BE2C (cell line): ENCODE results near the gene SOST.

Source experiments
- DNase-seq: peaks from one replicate; pipeline ENCODE4 v3.0.0-alpha.2; 2020
- H3K27me3 ChIP-seq: fragments of 250-450 bp; sonication (Bioruptor Pico); 2 replicates; pipeline ENCODE4 v1.5.1; 2020; ENCODE audit warnings: mild to moderate bottlenecking
- H3K36me3 ChIP-seq: fragments of 250-450 bp; sonication (Bioruptor Pico); 2 replicates; pipeline ENCODE4 v1.5.1; 2020; ENCODE audit warnings: mild to moderate bottlenecking
- H3K4me1 ChIP-seq: fragments of 250-450 bp; sonication (Bioruptor Pico); 2 replicates; pipeline ENCODE4 v1.5.1; 2020
- H3K4me3 ChIP-seq: 2 replicates; pipeline ENCODE4 v1.5.1; 2011; ENCODE audit warnings: low read depth, low read length
- H3K9me3 ChIP-seq: fragments of 250-450 bp; sonication (Bioruptor Pico); 2 replicates; pipeline ENCODE4 v1.5.1; 2020
- TF ChIP-seq, protein P1 (sequence below): IDR thresholded peaks from 2 replicates; pipeline ENCODE4 v1.5.1; 2012; ENCODE audit warnings: mild to moderate bottlenecking, low read depth, low read length

The SOST gene

DNA sequence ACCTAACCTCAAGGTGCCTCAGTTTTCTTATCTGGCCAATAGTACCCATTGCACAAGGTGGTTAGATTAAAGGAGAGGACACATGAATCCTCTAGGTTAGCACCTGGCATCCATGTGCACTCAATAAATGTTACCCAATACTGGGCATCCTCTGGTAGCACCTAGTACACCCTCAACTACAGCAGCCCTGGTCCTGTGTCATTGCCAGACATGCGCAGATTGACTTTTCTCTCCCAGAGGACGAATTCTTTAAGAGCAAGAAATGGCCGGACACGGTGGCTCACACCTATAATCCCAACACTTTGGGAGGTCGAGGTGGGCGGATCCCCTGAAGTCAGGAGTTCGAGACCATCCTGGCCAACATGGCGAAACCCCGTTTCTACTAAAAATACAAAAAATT lies 12.9 kb upstream of the SOST start:
- no peak overlapping the region for H3K4me3 ChIP-seq
- H3K4me1 ChIP-seq: no peaks in the 10 kb centered on the region
- TF ChIP-seq, protein P1, sequence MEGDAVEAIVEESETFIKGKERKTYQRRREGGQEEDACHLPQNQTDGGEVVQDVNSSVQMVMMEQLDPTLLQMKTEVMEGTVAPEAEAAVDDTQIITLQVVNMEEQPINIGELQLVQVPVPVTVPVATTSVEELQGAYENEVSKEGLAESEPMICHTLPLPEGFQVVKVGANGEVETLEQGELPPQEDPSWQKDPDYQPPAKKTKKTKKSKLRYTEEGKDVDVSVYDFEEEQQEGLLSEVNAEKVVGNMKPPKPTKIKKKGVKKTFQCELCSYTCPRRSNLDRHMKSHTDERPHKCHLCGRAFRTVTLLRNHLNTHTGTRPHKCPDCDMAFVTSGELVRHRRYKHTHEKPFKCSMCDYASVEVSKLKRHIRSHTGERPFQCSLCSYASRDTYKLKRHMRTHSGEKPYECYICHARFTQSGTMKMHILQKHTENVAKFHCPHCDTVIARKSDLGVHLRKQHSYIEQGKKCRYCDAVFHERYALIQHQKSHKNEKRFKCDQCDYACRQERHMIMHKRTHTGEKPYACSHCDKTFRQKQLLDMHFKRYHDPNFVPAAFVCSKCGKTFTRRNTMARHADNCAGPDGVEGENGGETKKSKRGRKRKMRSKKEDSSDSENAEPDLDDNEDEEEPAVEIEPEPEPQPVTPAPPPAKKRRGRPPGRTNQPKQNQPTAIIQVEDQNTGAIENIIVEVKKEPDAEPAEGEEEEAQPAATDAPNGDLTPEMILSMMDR: no peak
- H3K27me3 ChIP-seq: no peaks in the 10 kb centered on the region
- DNase-seq: no peak
- no peaks in the 10 kb centered on the region for H3K9me3 ChIP-seq
- H3K36me3 ChIP-seq: peaks cover 46% of the 10 kb centered on the region

DNA sequence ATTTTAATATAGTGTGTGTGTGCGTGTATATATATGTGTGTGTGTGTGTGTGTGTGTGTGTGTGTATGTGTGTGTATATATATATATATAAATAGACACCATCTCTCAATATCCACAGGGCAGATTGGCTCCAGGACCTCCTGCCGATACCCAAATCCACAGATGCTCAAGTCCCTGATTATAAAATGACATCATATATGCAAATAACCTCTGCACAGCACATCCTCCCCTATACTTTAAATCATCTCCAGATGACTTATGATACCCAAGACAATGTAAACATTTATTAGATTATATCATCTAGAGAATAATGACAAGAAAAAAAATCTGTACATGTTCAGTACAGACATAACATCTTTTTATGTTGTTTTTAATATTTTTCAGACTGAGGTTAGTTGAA lies 12.4 kb upstream of the SOST start:
- no peaks in the 10 kb centered on the region for H3K27me3 ChIP-seq
- H3K9me3 ChIP-seq: no peaks in the 10 kb centered on the region
- H3K4me1 ChIP-seq: no peaks in the 10 kb centered on the region
- TF ChIP-seq, protein P1: no peak
- peaks cover 46% of the 10 kb centered on the region for H3K36me3 ChIP-seq
- no peak for DNase-seq
- no peak overlapping the region for H3K4me3 ChIP-seq

DNA sequence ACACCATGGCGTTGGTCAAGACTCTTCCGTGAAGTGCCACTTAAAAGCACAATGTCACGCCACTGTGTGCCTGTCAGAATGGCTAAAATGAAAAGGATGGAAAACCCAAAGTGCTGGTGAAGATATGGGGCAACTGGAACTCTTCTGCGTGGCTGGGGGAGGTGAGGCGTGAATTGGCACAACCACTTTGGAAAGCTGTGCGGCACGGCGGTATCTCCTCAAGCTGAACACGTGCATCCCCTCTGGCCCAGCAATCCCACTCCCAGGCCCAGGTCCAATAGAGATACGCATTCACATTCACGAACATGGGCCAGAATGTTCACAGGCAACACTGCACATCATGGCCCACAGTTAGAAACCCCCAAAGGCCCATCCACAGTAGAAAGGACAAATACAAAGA lies 11.3 kb upstream of the SOST start:
- Histone ChIP-seq H3K4me3 (no peak overlapping the region), H3K9me3 (no peaks in the 10 kb centered on the region), H3K36me3 (peaks cover 41% of the 10 kb centered on the region), H3K4me1 (no peaks in the 10 kb centered on the region), H3K27me3 (no peaks in the 10 kb centered on the region)
- TF ChIP-seq, protein P1: no peak
- DNase-seq: no peak

DNA sequence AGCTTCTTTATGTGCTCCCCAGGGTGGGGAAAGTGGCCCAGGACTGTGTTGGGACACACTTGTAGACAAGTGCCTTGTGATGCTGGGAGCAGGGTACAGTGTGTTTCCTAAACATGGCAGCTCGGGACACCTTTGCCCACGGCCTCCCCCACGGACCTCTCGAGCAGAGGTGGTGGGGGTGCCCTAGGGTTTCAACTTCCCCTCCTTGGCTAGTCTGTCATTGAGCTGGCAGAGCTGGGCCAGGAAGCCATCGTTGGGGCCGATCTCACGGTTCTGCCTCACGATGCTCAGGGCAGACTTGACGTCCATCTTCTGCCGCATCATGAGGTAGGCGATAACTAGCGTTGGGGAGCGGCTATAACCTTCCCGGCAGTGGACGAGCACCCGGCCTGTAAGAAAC lies 10.8 kb upstream of the SOST start:
- Histone ChIP-seq H3K36me3 (peaks cover 37% of the 10 kb centered on the region), H3K4me1 (no peaks in the 10 kb centered on the region), H3K9me3 (no peaks in the 10 kb centered on the region), H3K27me3 (no peaks in the 10 kb centered on the region), H3K4me3 (no peak overlapping the region)
- TF ChIP-seq, protein P1: no peak
- DNase-seq: no peak

DNA sequence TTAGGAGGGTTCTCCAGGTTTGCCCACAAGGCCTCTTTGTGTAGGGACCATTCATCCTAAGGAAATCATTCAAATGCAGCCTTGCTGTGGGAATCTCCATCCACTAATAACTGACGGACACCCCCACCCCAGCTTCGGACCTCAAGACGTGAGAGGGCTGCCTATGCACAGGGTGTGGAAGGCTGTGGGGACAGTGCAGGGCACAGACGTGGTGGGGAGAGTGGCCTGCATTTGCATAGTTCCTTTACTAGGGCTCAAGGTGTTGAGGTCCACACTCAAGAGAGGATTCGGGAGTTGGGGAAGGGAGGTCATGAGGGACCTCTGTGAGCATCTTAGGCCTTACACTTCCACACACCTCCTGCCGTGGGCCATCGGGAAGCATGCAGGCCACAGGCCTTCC lies 10.4 kb upstream of the SOST start:
- Histone ChIP-seq H3K27me3 (no peaks in the 10 kb centered on the region), H3K9me3 (no peaks in the 10 kb centered on the region), H3K4me1 (no peaks in the 10 kb centered on the region), H3K4me3 (no peak overlapping the region), H3K36me3 (peaks cover 34% of the 10 kb centered on the region)
- TF ChIP-seq, protein P1: no peak
- no peak for DNase-seq

DNA sequence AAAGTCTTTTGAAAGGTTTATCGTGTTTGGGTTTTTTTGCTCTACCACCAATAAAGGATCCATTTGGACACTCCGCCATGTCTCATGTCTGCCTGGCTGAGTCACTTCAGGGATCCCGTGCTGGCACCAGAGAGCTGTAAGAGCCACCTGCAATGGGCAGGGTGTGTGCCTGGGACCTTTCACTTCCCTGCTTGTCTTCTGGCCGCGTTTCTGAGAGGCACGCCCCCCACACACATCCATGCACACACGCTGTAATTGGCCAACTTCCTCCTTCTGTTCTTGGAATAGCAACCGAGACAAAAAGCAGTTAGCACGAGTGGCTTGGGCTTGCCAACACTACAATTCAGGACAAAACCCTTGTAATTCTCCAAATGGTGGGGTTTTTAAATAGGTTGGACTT lies 9.8 kb upstream of the SOST start:
- no peaks in the 10 kb centered on the region for H3K27me3 ChIP-seq
- TF ChIP-seq, protein P1: no peak
- H3K36me3 ChIP-seq: peaks cover 30% of the 10 kb centered on the region
- no peak for DNase-seq
- no peaks in the 10 kb centered on the region for H3K4me1 ChIP-seq
- H3K9me3 ChIP-seq: no peaks in the 10 kb centered on the region
- no peak overlapping the region for H3K4me3 ChIP-seq
